Activated T-cell treated with anti-CD3 and anti-CD28 coated beads, Interleukin-2, amount 50 U/mL, for 72 hours (primary cell): ENCODE data around the gene EMCN. TPM values are rescaled to one million over a fixed set of nuclear protein-coding genes. Genes with fewer than 3 reads are reported as not detected.
A peak's percentile ranks its signal among the peaks of the same experiment; 100 is the strongest.
"Not testable (repeated sequence)": the region's sequence is repeated elsewhere in the genome, so short reads cannot be mapped to it uniquely, and the experiment has no call there.

Experiments used
- ATAC-seq, 2 donors: fragments of 150-1000 bp; cut with Tn5 transposase; replicated peaks in 1 of 2; 2 replicates each; pipeline ENCODE4 v1.10.0; 2021; ENCODE audit warnings: moderate library complexity in 2 of 2, mild to moderate bottlenecking in 1 of 2
- DNase-seq, 2 donors: peaks; one replicate each; pipeline ENCODE4 v3.0.0; 2021 to 2022; ENCODE audit warnings: mixed read lengths in 1 of 2
- H3K27ac Mint-ChIP-seq: one replicate; pipeline ENCODE4 v1.8.0; 2022; ENCODE audit warnings: mild to moderate bottlenecking, moderate library complexity, mixed read lengths
- H3K27me3 Mint-ChIP-seq: one replicate; pipeline ENCODE4 v1.8.0; 2022; ENCODE audit warnings: low read depth, mixed read lengths
- H3K36me3 Mint-ChIP-seq, 2 donors: one replicate each; pipeline ENCODE4 v1.8.0; 2022; ENCODE audit warnings: mixed read lengths in 2 of 2, mild to moderate bottlenecking in 1 of 2; ENCODE audit not compliant: insufficient read depth in 2 of 2
- H3K4me1 Mint-ChIP-seq: one replicate; pipeline ENCODE4 v1.8.0; 2022; ENCODE audit warnings: low read depth, mixed read lengths
- H3K4me3 Mint-ChIP-seq, 2 donors: one replicate each; pipeline ENCODE4 v1.8.0; 2022; ENCODE audit warnings: mild to moderate bottlenecking in 2 of 2, mixed read lengths in 2 of 2, moderate library complexity in 2 of 2
- H3K9me3 Mint-ChIP-seq, 2 donors: one replicate each; pipeline ENCODE4 v1.8.0; 2022; ENCODE audit warnings: mixed read lengths in 2 of 2
- total RNA-seq, 2 donors: library from RNA; stranded (reverse); gene quantifications; one replicate each; pipeline ENCODE4 v1.2.3, GENCODE V29; 2022

EMCN gene, protein sequence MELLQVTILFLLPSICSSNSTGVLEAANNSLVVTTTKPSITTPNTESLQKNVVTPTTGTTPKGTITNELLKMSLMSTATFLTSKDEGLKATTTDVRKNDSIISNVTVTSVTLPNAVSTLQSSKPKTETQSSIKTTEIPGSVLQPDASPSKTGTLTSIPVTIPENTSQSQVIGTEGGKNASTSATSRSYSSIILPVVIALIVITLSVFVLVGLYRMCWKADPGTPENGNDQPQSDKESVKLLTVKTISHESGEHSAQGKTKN
- total RNA-seq = not detected

DNA sequence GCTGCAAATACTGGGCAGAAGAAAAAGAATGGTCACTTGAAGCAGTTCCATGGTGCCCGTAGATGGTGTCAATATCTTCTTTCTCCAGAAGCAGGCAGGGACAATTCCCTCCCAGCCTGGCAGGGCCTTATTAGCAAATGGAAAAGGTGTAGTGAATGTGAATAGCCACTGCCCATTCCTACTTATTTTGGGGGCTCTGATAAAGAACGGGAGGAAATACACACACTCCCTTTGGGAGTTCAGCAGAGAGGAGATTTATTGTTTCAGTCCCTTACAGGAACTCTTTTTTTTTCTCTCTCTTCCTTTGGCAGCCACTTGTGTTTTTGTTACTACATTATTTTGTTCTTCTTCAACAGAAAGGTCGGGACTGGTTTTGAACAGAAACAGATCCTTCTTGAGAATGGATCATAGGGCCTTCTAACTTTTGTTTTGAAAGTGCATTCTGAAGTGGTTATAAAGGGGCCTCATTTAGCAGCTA lies at the start of gene EMCN:
EMCN (minus strand) TSS at position 159 of the 478 bp plus-strand sequence; CDS start at position 51, 108 bp downstream.
- Mint-ChIP-seq H3K4me1 (no peaks in the 10 kb centered on the region), H3K9me3 (no peaks in the 10 kb centered on the region), H3K36me3 (no peaks in the 10 kb centered on the region), H3K4me3 (no peak within 1 kb of the TSS), H3K27me3 (peaks cover 28% of the 10 kb centered on the region), H3K27ac (no peak within 1 kb of the TSS)
- no peak for ATAC-seq
- DNase-seq = no peak

DNA sequence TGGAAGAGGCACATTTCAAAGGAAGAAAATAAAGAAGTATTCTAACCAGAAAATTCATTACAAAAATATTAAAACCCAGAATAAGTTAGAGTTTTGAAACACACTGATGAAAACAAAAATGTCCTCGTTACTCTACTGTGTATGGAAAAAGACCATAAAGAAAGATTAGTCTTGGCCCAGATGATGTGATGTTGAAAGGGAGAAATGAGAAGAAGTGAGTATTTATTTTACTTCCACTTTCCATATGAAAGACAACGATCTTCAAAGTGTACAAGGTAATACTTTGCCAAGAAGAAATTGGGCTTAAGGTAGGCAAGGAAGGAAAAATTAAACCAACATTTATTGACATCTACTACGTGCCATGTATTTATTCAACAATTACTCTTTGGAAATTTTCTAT lies 48.6 kb upstream of the EMCN start:
- Mint-ChIP-seq H3K9me3 (no peaks in the 10 kb centered on the region), H3K27me3 (no peaks in the 10 kb centered on the region), H3K4me1 (peaks cover 30% of the 10 kb centered on the region), H3K36me3 (no peaks in the 10 kb centered on the region), H3K4me3 (peak overlapping the region; percentile 7 to 71), H3K27ac (no peak overlapping the region)
- DNase-seq (no peak), ATAC-seq (peak; percentile 39 to 69)

DNA sequence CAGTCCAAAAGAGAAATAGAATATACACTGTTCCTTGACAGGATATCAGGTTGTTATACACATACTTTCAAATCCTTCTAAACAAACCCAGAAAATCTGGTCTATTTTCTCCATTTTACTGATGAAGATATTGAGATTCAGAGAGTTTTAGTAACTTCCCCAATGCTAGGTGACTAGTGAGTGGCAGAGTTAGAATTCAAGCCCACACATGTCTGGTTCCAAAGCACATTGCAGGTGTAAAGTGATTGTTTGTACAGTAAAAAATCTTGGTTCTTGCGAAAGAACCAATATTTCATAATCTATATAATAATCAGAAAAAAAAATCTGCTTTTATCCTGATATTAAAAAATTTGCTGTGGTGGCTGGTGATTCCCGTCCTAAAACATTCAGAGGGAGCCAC lies 39.5 kb upstream of the EMCN start:
- no peaks in the 10 kb centered on the region for H3K27me3 Mint-ChIP-seq
- no peaks in the 10 kb centered on the region for H3K4me1 Mint-ChIP-seq
- peaks cover 0 to 3% of the 10 kb centered on the region in 2 donors for H3K36me3 Mint-ChIP-seq
- DNase-seq (no peak), ATAC-seq (no peak)
- no peak overlapping the region for H3K27ac Mint-ChIP-seq
- H3K4me3 Mint-ChIP-seq = no peak overlapping the region
- H3K9me3 Mint-ChIP-seq = peaks cover 2 to 3% of the 10 kb centered on the region in 2 donors

DNA sequence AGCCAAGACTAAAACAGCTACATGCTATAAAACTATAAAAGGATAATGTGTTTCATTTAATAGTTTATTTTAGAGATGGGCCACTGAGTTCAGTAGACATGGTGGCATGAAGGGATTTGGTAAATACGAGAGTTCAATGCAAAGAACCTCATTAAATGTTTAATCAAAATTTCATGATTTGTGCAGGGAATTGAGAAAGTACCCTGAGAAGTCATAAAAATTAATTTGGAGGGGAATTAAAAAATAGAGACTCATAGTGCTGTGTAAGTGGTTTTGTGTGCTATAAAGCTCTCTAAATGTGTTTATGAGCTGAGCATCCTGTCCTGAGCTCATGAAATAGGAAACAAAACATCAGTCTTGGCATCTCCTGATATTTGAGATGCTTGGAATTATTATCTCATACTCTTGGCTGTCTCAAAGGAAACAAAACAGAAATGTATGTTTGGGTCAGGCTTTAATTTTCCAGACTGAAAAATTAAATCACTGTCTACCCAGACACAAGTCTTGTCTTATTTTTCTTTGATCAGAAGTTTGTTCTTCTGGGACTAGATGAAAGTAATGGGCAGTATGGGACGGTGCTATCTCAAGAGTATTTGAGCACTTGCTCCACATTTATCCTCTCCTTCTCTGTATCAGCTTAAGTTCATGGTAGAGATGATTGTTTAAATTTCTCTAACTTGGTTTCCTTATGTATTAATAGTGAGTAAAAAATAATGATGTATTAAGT lies 38.0 kb upstream of the EMCN start:
- Mint-ChIP-seq H3K27ac (no peak overlapping the region), H3K36me3 (peaks cover 0 to 3% of the 10 kb centered on the region in 2 donors), H3K9me3 (peaks cover 1 to 2% of the 10 kb centered on the region in 2 donors), H3K27me3 (no peaks in the 10 kb centered on the region), H3K4me1 (no peaks in the 10 kb centered on the region), H3K4me3 (no peak overlapping the region)
- DNase-seq = no peak
- ATAC-seq = no peak

DNA sequence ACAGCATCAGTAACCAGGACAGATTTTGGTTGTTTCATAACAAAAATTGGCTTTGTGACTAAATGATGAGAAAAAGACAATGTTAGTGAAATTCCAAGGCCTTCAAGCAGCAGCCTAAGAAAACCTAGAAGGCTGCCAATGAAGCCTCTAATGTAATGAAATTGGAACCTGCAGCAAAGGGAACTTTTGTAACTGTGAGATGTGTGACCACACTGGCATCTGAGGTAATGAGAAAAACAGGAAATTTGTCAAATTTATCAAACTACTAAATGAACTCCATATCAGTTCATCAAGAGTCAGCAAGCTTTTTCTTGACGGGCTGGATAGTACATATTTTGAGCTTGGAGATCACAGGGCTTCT lies 30.4 kb upstream of the EMCN start:
- no peak overlapping the region for H3K27ac Mint-ChIP-seq
- H3K4me3 Mint-ChIP-seq = no peak overlapping the region
- no peaks in the 10 kb centered on the region for H3K27me3 Mint-ChIP-seq
- H3K36me3 Mint-ChIP-seq = no peaks in the 10 kb centered on the region
- no peaks in the 10 kb centered on the region for H3K4me1 Mint-ChIP-seq
- no peak for DNase-seq
- ATAC-seq = no peak
- no peaks in the 10 kb centered on the region for H3K9me3 Mint-ChIP-seq

DNA sequence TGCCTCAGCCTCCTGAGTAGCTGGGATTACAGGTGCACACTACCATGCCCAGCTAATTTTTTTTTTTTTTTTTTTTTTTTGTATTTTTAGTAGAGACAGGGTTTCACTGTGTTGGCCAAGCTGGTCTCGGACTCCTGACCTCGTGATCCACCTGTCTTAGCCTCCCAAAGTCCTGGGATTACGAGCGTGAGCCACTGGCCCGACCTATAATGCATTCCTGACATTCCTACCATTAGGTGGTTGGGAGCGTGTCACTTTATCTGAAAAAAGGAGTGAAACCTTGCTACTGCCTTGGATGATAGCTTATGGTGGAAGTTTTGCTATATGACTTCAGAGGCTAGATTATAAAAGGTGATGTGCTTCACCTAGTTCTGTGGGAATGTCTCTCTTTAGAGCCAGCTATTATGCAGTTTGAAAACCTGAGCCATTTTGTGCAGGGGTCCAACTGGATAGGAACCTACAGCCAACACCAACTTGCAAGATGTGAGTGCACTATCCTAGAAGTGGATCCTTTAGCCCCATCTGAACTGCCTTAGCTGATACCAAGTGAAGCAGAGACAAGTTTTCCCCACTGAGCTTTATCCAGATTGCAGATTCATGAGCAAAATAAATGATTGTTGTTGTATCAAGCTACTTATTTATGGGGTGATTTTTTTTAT lies 29.8 kb upstream of the EMCN start:
- no peaks in the 10 kb centered on the region for H3K9me3 Mint-ChIP-seq
- no peaks in the 10 kb centered on the region for H3K4me1 Mint-ChIP-seq
- DNase-seq (no peak), ATAC-seq (no peak)
- no peaks in the 10 kb centered on the region for H3K36me3 Mint-ChIP-seq
- no peaks in the 10 kb centered on the region for H3K27me3 Mint-ChIP-seq
- H3K27ac Mint-ChIP-seq = no peak overlapping the region
- no peak overlapping the region for H3K4me3 Mint-ChIP-seq

DNA sequence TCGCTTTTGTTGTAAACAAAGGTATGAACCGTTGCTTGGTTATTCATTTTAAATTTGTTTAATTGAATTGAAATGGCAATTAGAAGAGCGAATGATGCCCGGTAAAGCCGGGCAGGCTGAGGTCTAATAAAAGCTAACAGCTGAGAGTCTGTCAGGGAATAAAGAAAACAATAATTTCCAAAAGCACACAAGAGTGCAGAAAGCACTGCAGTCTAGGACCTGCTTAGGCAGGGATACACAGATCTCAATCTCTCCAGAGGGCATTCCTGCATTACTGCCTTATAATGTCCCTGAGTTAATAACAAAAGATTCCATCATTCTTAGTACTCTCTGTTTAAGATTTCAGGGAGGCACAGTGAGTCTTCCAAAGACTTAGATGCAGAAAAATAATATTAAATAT lies 27.6 kb upstream of the EMCN start:
- no peaks in the 10 kb centered on the region for H3K9me3 Mint-ChIP-seq
- H3K4me1 Mint-ChIP-seq = no peaks in the 10 kb centered on the region
- H3K36me3 Mint-ChIP-seq = no peaks in the 10 kb centered on the region
- ATAC-seq (no peak), DNase-seq (no peak)
- no peak overlapping the region for H3K27ac Mint-ChIP-seq
- no peak overlapping the region for H3K4me3 Mint-ChIP-seq
- no peaks in the 10 kb centered on the region for H3K27me3 Mint-ChIP-seq

DNA sequence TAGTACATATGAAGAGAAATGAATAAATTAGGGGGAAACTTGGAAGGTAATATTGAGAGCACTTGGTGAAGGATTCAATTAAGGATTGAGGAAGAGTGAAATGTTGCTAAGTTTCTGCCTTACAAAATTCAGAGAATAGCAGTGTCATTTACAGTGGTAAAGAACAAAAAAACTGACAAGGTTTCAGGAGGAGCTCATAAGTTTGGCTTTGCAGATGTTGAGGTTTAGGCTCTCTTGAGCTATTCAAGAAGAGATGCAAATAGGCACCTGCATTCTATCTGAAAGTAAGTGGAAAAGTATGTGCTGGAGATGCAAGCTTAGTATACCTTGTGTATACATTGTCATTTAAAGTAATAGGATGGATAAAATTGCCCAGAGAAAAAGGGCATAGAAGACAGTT lies 22.3 kb upstream of the EMCN start:
- Mint-ChIP-seq H3K27ac (no peak overlapping the region), H3K4me3 (no peak overlapping the region), H3K36me3 (no peaks in the 10 kb centered on the region), H3K4me1 (no peaks in the 10 kb centered on the region), H3K27me3 (peaks cover 5% of the 10 kb centered on the region), H3K9me3 (no peaks in the 10 kb centered on the region)
- no peak for DNase-seq
- ATAC-seq = no peak

DNA sequence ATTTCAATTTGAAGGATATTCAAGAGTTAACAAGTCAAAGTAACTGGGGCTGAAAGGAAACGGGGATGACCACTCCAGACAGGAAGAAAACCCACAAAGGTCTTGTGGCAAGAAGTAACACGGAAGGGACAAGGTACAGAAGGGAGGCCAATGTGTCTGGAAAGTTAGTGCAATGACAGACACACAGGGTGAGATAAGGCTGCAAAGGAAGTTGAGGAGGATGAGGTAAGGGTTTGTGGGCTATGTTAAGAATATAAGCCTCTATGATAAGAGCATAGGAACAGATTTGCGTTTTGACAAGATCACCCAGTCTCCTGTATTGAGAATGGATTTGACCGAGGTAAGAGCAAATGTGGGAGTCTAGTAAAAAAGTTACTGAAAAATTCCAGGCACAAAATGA lies 21.9 kb upstream of the EMCN start:
- H3K4me3 Mint-ChIP-seq = no peak overlapping the region
- DNase-seq (no peak), ATAC-seq (no peak)
- no peaks in the 10 kb centered on the region for H3K36me3 Mint-ChIP-seq
- no peak overlapping the region for H3K27ac Mint-ChIP-seq
- peaks cover 5% of the 10 kb centered on the region for H3K27me3 Mint-ChIP-seq
- no peaks in the 10 kb centered on the region for H3K4me1 Mint-ChIP-seq
- H3K9me3 Mint-ChIP-seq = no peaks in the 10 kb centered on the region

DNA sequence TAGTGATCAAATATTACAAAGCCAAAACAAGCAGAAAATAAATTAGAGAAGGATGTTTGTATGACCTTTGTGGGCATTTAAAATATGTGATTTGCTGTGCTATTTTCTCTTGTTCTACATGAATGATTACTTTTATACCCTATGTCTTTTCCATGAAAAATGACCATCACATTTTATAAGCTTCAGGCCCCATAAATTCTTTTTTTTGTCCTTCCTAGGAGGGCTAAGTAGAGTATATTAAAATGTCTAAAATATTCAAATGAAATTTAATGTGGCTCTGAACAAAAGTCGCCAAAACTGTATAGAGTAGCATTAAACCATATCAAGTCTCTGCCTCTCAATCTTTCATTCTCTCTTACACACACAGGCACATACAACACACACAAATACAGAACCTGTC lies 15.9 kb upstream of the EMCN start:
- no peak overlapping the region for H3K27ac Mint-ChIP-seq
- no peak for ATAC-seq
- peaks cover 4% of the 10 kb centered on the region for H3K4me1 Mint-ChIP-seq
- DNase-seq = no peak
- H3K4me3 Mint-ChIP-seq = no peak overlapping the region
- peaks cover 5% of the 10 kb centered on the region for H3K27me3 Mint-ChIP-seq
- peaks cover 0 to 5% of the 10 kb centered on the region in 2 donors for H3K9me3 Mint-ChIP-seq
- peaks cover 2 to 4% of the 10 kb centered on the region in 2 donors for H3K36me3 Mint-ChIP-seq

DNA sequence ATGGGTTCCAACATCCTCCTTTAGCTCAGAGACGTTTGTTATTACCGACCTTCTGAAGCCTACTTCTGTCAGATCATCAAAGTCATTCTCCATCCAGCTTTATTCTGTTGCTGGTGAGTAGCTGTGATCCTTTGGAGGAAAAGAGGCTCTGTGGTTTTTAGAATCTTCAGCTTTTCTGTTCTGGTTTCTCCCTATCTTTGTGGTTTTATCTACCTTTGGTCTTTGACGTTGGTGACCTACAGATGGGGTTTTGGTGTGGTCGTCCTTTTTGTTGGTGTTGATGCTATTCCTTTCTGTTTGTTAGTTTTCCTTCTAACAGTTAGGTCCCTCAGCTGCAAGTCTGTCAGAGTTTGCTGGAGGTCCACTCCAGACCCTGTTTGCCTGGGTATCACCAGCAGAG lies 12.3 kb upstream of the EMCN start:
- not testable (repeated sequence) for H3K27me3 Mint-ChIP-seq, H3K9me3 Mint-ChIP-seq, H3K4me3 Mint-ChIP-seq, DNase-seq, ATAC-seq, H3K4me1 Mint-ChIP-seq, H3K36me3 Mint-ChIP-seq, H3K27ac Mint-ChIP-seq

DNA sequence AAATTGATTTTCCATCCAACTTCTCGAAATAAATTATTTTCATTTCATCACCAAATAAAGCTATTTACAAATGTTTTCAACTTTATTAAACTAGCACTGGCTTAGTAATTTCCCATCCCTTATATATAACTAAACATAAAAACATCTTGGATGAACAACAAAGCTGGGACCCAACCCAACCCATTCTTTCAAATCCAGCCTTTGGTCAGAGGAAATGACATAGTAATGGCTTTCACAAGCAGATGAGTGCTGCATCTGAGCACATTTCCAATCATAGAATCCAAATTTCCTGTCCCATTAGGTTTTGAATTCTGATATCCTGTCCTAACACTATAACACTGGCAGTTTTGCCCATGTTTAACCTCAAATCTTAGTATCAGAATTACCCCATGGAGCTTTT lies 7.9 kb upstream of the EMCN start:
- DNase-seq (no peak), ATAC-seq (no peak)
- Mint-ChIP-seq H3K36me3 (peaks cover 2 to 4% of the 10 kb centered on the region in 2 donors), H3K27ac (no peak overlapping the region), H3K9me3 (peaks cover 3 to 5% of the 10 kb centered on the region in 2 donors), H3K4me1 (peaks cover 4% of the 10 kb centered on the region), H3K4me3 (no peak overlapping the region), H3K27me3 (no peaks in the 10 kb centered on the region)

DNA sequence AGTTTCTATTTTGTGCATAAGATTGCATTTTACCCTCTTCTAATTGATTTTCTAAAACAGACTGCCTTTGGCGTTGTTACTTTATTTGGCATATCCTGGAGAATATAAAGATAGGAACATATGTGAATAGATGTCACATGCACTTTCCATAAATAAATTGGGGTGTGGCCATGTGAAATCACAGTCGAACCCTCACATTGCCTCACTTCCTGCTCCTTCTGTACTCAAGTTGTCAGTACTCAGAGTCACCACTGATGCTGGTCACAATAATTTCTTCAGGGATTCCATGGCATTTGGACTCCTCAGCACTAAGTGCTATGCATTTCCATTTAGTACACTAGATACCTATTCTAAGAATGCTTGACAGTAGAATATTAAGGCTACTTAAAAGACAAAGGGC lies 1.4 kb upstream of the EMCN start:
- Mint-ChIP-seq H3K4me1 (no peaks in the 10 kb centered on the region), H3K9me3 (no peaks in the 10 kb centered on the region), H3K27me3 (peaks cover 28% of the 10 kb centered on the region), H3K36me3 (no peaks in the 10 kb centered on the region), H3K27ac (no peak overlapping the region), H3K4me3 (no peak overlapping the region)
- ATAC-seq (no peak), DNase-seq (no peak)
